H9 (cell line): ENCODE measurements around the gene MCCC2. TPM values are rescaled to one million over a fixed set of nuclear protein-coding genes. Genes with fewer than 3 reads are reported as not detected.

ENCODE experiments used
- DNase-seq: peaks from one replicate; pipeline ENCODE4 v3.0.0-alpha.2; 2017
- H2AFZ ChIP-seq: one replicate; pipeline ENCODE4 v1.6.1; 2013; ENCODE audit warnings: mild to moderate bottlenecking, low read length, control low read depth, moderate library complexity
- H2AK5ac ChIP-seq: 2 replicates; pipeline ENCODE4 v1.6.1; 2013; ENCODE audit warnings: low read length, control low read depth, mixed read lengths; ENCODE audit not compliant: insufficient read length
- H2BK120ac ChIP-seq: one replicate; pipeline ENCODE4 v1.6.1; 2013; ENCODE audit warnings: low read depth, mild to moderate bottlenecking, low read length, control low read depth, inconsistent platforms; ENCODE audit not compliant: poor library complexity, severe bottlenecking
- H2BK12ac ChIP-seq: 2 replicates; pipeline ENCODE4 v1.6.1; 2013; ENCODE audit warnings: low read length, control low read depth, mixed read lengths, low read depth; ENCODE audit not compliant: insufficient read length
- H2BK15ac ChIP-seq: 2 replicates; pipeline ENCODE4 v1.6.1; 2013; ENCODE audit warnings: low read depth, low read length, control low read depth
- H2BK20ac ChIP-seq: one replicate; pipeline ENCODE4 v1.6.1; 2013; ENCODE audit warnings: low read depth, mild to moderate bottlenecking, low read length, control low read depth, inconsistent platforms; ENCODE audit not compliant: poor library complexity, severe bottlenecking
- H2BK5ac ChIP-seq: 2 replicates; pipeline ENCODE4 v1.6.1; 2013; ENCODE audit warnings: low read length, control low read depth, mixed read lengths; ENCODE audit not compliant: insufficient read length
- H3K14ac ChIP-seq: 2 replicates; pipeline ENCODE4 v1.6.1; 2013; ENCODE audit warnings: low read length, control low read depth; ENCODE audit not compliant: insufficient read depth
- H3K18ac ChIP-seq: 2 replicates; pipeline ENCODE4 v1.6.1; 2013; ENCODE audit warnings: low read depth, mild to moderate bottlenecking, mixed read lengths, low read length, control low read depth; ENCODE audit not compliant: insufficient read length
- H3K23ac ChIP-seq: 2 replicates; pipeline ENCODE4 v1.6.1; 2013; ENCODE audit warnings: low read length, control low read depth, mixed read lengths, low read depth; ENCODE audit not compliant: insufficient read length
- H3K23me2 ChIP-seq: 2 replicates; pipeline ENCODE4 v1.6.1; 2013; ENCODE audit warnings: low read depth, mild to moderate bottlenecking, mixed read lengths, low read length, control low read depth; ENCODE audit not compliant: insufficient read length, poor library complexity, severe bottlenecking
- H3K27ac ChIP-seq: 2 replicates; pipeline ENCODE4 v1.5.1; 2013; ENCODE audit warnings: low read length, control low read depth, mixed read lengths, low read depth; ENCODE audit not compliant: insufficient read length
- H3K27me3 ChIP-seq: 2 replicates; pipeline ENCODE4 v1.6.1; 2013; ENCODE audit warnings: low read length, control low read depth, inconsistent platforms; ENCODE audit not compliant: insufficient read depth
- H3K4ac ChIP-seq: 2 replicates; pipeline ENCODE4 v1.6.1; 2013; ENCODE audit warnings: low read depth, mild to moderate bottlenecking, control low read depth, inconsistent platforms, low read length, moderate library complexity
- H3K4me1 ChIP-seq: 2 replicates; pipeline ENCODE4 v1.6.1; 2013; ENCODE audit warnings: low read length, control low read depth, inconsistent platforms; ENCODE audit not compliant: insufficient read depth
- H3K4me2 ChIP-seq: 2 replicates; pipeline ENCODE4 v1.6.1; 2013; ENCODE audit warnings: low read length, control low read depth, mixed read lengths; ENCODE audit not compliant: insufficient read length, insufficient read depth
- H3K56ac ChIP-seq: 2 replicates; pipeline ENCODE4 v1.6.1; 2013; ENCODE audit warnings: low read depth, mild to moderate bottlenecking, mixed read lengths, low read length, control low read depth; ENCODE audit not compliant: insufficient read length
- H3K79me1 ChIP-seq: 2 replicates; pipeline ENCODE4 v1.6.1; 2013; ENCODE audit warnings: low read depth, mild to moderate bottlenecking, moderate library complexity, low read length, control low read depth, inconsistent platforms; ENCODE audit not compliant: insufficient read depth, poor library complexity, severe bottlenecking
- H3K79me2 ChIP-seq: 2 replicates; pipeline ENCODE4 v1.6.1; 2013; ENCODE audit warnings: low read length, control low read depth, inconsistent platforms; ENCODE audit not compliant: insufficient read depth
- H3K9ac ChIP-seq: 2 replicates; pipeline ENCODE4 v1.6.1; 2013; ENCODE audit warnings: low read length, control low read depth, mixed read lengths; ENCODE audit not compliant: insufficient read length; ENCODE audit errors: extremely low read depth
- H3K9me3 ChIP-seq: one replicate; pipeline ENCODE4 v1.6.1; 2013; ENCODE audit warnings: low read depth, low read length, inconsistent platforms; ENCODE audit not compliant: control insufficient read depth
- H3T11ph ChIP-seq: one replicate; pipeline ENCODE4 v1.6.1; 2013; ENCODE audit warnings: mild to moderate bottlenecking, low read length, control low read depth, inconsistent platforms
- H4K20me1 ChIP-seq: one replicate; pipeline ENCODE4 v1.6.1; 2013; ENCODE audit not compliant: control insufficient read depth, insufficient read length, insufficient read depth
- H4K5ac ChIP-seq: 2 replicates; pipeline ENCODE4 v1.6.1; 2013; ENCODE audit warnings: low read depth, mild to moderate bottlenecking, mixed read lengths, low read length, control low read depth; ENCODE audit not compliant: insufficient read length
- H4K8ac ChIP-seq: replicated peaks from 2 replicates; pipeline ENCODE4 v1.6.1; 2013; ENCODE audit warnings: low read length, control low read depth, mixed read lengths, low read depth; ENCODE audit not compliant: insufficient read length
- H4K91ac ChIP-seq: 2 replicates; pipeline ENCODE4 v1.6.1; 2013; ENCODE audit warnings: low read depth, mild to moderate bottlenecking, moderate library complexity, mixed read lengths, low read length, control low read depth; ENCODE audit not compliant: insufficient read length
- H3K27ac Mint-ChIP-seq, 3 experiments: 2 replicates in 2 of 3; 3 replicates in 1 of 3; pipeline ENCODE4 v1.8.0; 2020 to 2021; ENCODE audit warnings: mixed read lengths in 3 of 3, mild to moderate bottlenecking in 1 of 3, moderate library complexity in 1 of 3
- H3K27me3 Mint-ChIP-seq: 2 replicates; pipeline ENCODE4 v1.8.0; 2021; ENCODE audit warnings: low read depth, mild to moderate bottlenecking, moderate library complexity, mixed read lengths
- H3K36me3 Mint-ChIP-seq, 3 experiments: 2 replicates in 2 of 3; 3 replicates in 1 of 3; pipeline ENCODE4 v1.8.0; 2020 to 2021; ENCODE audit warnings: low read depth in 3 of 3, mixed read lengths in 3 of 3; ENCODE audit not compliant: insufficient read depth in 1 of 3
- H3K4me1 Mint-ChIP-seq, 2 experiments: 2 replicates each; pipeline ENCODE4 v1.8.0; 2020; ENCODE audit warnings: mixed read lengths in 2 of 2
- H3K4me3 Mint-ChIP-seq, 2 experiments: 2 replicates in 1 of 2; 3 replicates in 1 of 2; pipeline ENCODE4 v1.8.0; 2020 to 2021; ENCODE audit warnings: mild to moderate bottlenecking in 2 of 2, mixed read lengths in 2 of 2, moderate library complexity in 1 of 2
- H3K9me3 Mint-ChIP-seq, 2 experiments: 2 replicates in 1 of 2; 3 replicates in 1 of 2; pipeline ENCODE4 v1.8.0; 2020; ENCODE audit warnings: mild to moderate bottlenecking in 2 of 2, mixed read lengths in 2 of 2, moderate library complexity in 1 of 2
- WGBS: extraction: QIAGEN DNeasy Blood & Tissue Kit; methylation state at CpG from one replicate; pipeline ENCODE4 v1.1.7; 2013; ENCODE audit warnings: missing lambda C conversion rate, low lambda C conversion rate, mixed read lengths; ENCODE audit not compliant: insufficient read length; ENCODE audit errors: extremely low coverage; 5-methylcytosine and 5-hydroxymethylcytosine counted together
- total RNA-seq: library from RNA; stranded (reverse); gene quantifications from 2 replicates; pipeline ENCODE4 v1.2.1, GENCODE V29; 2021
- TF ChIP-seq, protein P1 (sequence below): fragments of 200-600 bp; sonication (generic); conservative IDR thresholded peaks from 3 replicates; pipeline ENCODE4 v1.8.0; 2021; ENCODE audit warnings: antibody characterized with exemption, mild to moderate bottlenecking

MCCC2 gene
- total RNA-seq, 1 experiment from 2014 or later, result 62.7 TPM

DNA sequence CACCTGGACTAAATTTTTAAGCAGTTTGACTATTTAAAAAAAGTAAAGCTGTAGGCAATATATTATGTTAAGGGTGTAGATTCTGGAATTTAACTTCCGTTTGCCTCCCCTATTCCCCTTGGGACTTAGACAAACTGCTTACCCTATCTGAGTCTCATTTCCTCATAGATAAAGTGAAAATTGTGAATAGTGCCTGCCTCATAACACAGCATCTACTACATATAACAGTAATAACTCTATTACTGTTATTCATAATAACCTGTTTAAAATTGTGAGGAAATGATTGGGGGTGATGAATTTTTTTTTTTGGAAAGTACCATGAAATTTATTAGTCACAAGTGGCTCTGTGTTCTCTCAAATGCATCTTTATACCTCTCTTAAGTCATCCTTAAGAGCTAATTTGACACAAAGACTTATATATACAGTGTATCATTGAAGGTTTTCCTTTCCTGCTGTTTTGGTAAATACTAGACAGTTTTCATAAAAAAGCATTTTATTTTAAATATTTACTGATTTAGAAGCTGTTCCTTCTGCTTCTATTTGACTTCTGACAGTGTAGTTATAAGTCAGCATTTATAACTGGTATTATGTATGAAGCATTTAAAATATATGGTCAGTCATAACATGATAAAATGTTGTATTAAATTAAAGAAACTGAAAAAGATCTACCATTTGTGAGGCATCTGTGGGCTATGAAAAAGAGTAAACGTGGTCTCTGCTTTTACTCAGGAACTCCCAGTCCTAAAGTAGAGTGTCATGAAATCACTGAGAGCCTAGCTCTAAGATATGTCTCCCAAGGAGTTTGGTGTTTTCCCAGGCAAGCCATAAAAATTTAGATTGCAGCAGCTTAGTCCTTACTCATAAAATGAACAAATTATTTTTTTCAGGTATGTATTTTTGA lies 46.4 kb downstream of the MCCC2 start:
- no peak overlapping the region for H3K56ac ChIP-seq
- WGBS, result no CpG with 5 or more reads among the region's 2 CpGs
- H3K9me3 ChIP-seq, result no peaks in the 10 kb centered on the region
- no peaks in the 10 kb centered on the region for H3K79me1 ChIP-seq
- no peak overlapping the region for H3K4ac ChIP-seq
- peaks cover 34 to 45% (median 41%) of the 10 kb centered on the region in 3 experiments for H3K36me3 Mint-ChIP-seq
- H3K4me2 ChIP-seq, result no peak overlapping the region
- H3K23me2 ChIP-seq, result no peaks in the 10 kb centered on the region
- no peak overlapping the region for H4K5ac ChIP-seq
- H3K79me2 ChIP-seq, result no peaks in the 10 kb centered on the region
- H3K27me3 Mint-ChIP-seq, result no peaks in the 10 kb centered on the region
- no peak overlapping the region for H4K8ac ChIP-seq
- no peak overlapping the region for H2BK5ac ChIP-seq
- no peak overlapping the region for H4K91ac ChIP-seq
- no peak overlapping the region for H2BK20ac ChIP-seq
- no peak overlapping the region for H2AK5ac ChIP-seq
- H3K9me3 Mint-ChIP-seq, result peaks cover 6 to 9% of the 10 kb centered on the region in 2 experiments; a peak in 4 of 5 replicates
- H3K27ac Mint-ChIP-seq, result 0 out of 7 replicates have a peak overlapping the region, but pooled peaks of 1 of the 3 experiments have one; percentile 54
- H3K4me3 Mint-ChIP-seq, result no peak overlapping the region
- H2BK15ac ChIP-seq, result no peak overlapping the region
- H3K4me1 Mint-ChIP-seq, result peaks cover 4 to 8% of the 10 kb centered on the region in 2 experiments; a peak in 3 of 4 replicates
- no peak overlapping the region for H2BK12ac ChIP-seq
- H2BK120ac ChIP-seq, result no peak overlapping the region
- no peaks in the 10 kb centered on the region for H4K20me1 ChIP-seq
- no peak overlapping the region for H3K9ac ChIP-seq
- DNase-seq, result no peak
- H2AFZ ChIP-seq, result no peak overlapping the region
- H3K23ac ChIP-seq, result no peak overlapping the region
- H3K14ac ChIP-seq, result no peak overlapping the region
- H3K4me1 ChIP-seq, result peaks cover 2% of the 10 kb centered on the region; the same call in 1 of the 2 replicates
- no peak overlapping the region for H3K18ac ChIP-seq
- H3K27me3 ChIP-seq, result no peaks in the 10 kb centered on the region
- TF ChIP-seq, protein P1, sequence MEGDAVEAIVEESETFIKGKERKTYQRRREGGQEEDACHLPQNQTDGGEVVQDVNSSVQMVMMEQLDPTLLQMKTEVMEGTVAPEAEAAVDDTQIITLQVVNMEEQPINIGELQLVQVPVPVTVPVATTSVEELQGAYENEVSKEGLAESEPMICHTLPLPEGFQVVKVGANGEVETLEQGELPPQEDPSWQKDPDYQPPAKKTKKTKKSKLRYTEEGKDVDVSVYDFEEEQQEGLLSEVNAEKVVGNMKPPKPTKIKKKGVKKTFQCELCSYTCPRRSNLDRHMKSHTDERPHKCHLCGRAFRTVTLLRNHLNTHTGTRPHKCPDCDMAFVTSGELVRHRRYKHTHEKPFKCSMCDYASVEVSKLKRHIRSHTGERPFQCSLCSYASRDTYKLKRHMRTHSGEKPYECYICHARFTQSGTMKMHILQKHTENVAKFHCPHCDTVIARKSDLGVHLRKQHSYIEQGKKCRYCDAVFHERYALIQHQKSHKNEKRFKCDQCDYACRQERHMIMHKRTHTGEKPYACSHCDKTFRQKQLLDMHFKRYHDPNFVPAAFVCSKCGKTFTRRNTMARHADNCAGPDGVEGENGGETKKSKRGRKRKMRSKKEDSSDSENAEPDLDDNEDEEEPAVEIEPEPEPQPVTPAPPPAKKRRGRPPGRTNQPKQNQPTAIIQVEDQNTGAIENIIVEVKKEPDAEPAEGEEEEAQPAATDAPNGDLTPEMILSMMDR, result no peak
- no peak overlapping the region for H3T11ph ChIP-seq
- H3K27ac ChIP-seq, result no peak overlapping the region
